Lung (tissue), 16 donors: ENCODE data around the gene CALHM6. TPM values are rescaled to one million over a fixed set of nuclear protein-coding genes. Genes with fewer than 3 reads are reported as not detected.

ENCODE experiments used
- ATAC-seq: fragments of 200-7000 bp; cut with Tn5 transposase; one replicate; pipeline ENCODE4 v1.9.1; 2020; ENCODE audit warnings: moderate number of reproducible peaks; ENCODE audit not compliant: insufficient read depth, low FRiP score
- DNase-seq, 3 donors: peaks; one replicate each; pipeline ENCODE4 v3.0.0-alpha.2; 2013 to 2017
- H3K27ac ChIP-seq, 2 donors: one replicate each; pipeline ENCODE4 v1.5.1; 2013; ENCODE audit warnings: mild to moderate bottlenecking in 2 of 2, moderate library complexity in 2 of 2, control low read depth in 1 of 2, inconsistent platforms in 1 of 2, low read depth in 1 of 2, low read length in 1 of 2
- H3K27me3 ChIP-seq, 3 donors: one replicate each; pipeline ENCODE4 v1.5.1; 2013; ENCODE audit warnings: low read length in 2 of 3; ENCODE audit not compliant: control insufficient read depth in 3 of 3, insufficient read depth in 3 of 3
- H3K36me3 ChIP-seq, 4 donors: one replicate each; pipeline ENCODE4 v1.5.1; 2013; ENCODE audit warnings: low read length in 4 of 4, mild to moderate bottlenecking in 1 of 4, moderate library complexity in 1 of 4; ENCODE audit not compliant: control insufficient read depth in 4 of 4, insufficient read depth in 4 of 4
- H3K4me1 ChIP-seq, 5 donors: one replicate each; pipeline ENCODE4 v1.5.1; 2013; ENCODE audit warnings: low read length in 5 of 5, mild to moderate bottlenecking in 2 of 5, moderate library complexity in 1 of 5; ENCODE audit not compliant: control insufficient read depth in 5 of 5, insufficient read depth in 5 of 5
- H3K4me3 ChIP-seq: one replicate; pipeline ENCODE4 v1.5.1; 2013; ENCODE audit warnings: mild to moderate bottlenecking, control low read depth, moderate library complexity
- H3K9ac ChIP-seq, 2 donors: one replicate each; pipeline ENCODE4 v1.5.1; 2013; ENCODE audit warnings: low read length in 2 of 2, control low read depth in 1 of 2; ENCODE audit not compliant: insufficient read depth in 1 of 2
- H3K9me3 ChIP-seq, 4 donors: one replicate each; pipeline ENCODE4 v1.5.1; 2013; ENCODE audit warnings: low read length in 3 of 4, mild to moderate bottlenecking in 1 of 4, moderate library complexity in 1 of 4; ENCODE audit not compliant: control insufficient read depth in 4 of 4, insufficient read depth in 3 of 4
- WGBS, 2 donors: extraction: QIAGEN DNeasy Blood & Tissue Kit; methylation state at CpG; one replicate each; pipeline ENCODE4 v1.1.7; 2013; 5-methylcytosine and 5-hydroxymethylcytosine counted together
- long read RNA-seq, 5 donors: transcript quantifications; one replicate each; lab custom pipeline, GENCODE V29; 2026
- polyA plus RNA-seq, 2 donors: library from polyadenylated mRNA; stranded (reverse); fragments of 200-250 nt; gene quantifications; one replicate each; pipeline ENCODE4 v1.2.1, GENCODE V29; 2013
- total RNA-seq, 2 donors: library from RNA; depleted of rRNA in 1 of 2; stranded (reverse); fragments of >200 nt in 1 of 2; gene quantifications; one replicate each; pipeline ENCODE4 v1.2.1, GENCODE V29; 2014 to 2021
- TF ChIP-seq, protein P1 (sequence below): IDR thresholded peaks from 2 replicates; pipeline ENCODE4 v1.5.1; 2012; ENCODE audit warnings: mild to moderate bottlenecking; ENCODE audit errors: control extremely low read depth, extremely low read depth
- donor health status: control.
- donor health status: control.
- donor health status: Bipolar disorder and iron deficiency.
- donor health status: healthy.
- donor health status: DM: yes; HTN: yes; CAD: no.

Gene CALHM6
- total RNA-seq (1 to 10 TPM; 2.1 to 6.0 TPM), polyA plus RNA-seq (10 to 100 TPM in 1 of 2 donors, 1 to 10 TPM in 1; 9.2 to 20.8 TPM)
- long read RNA-seq, donor 1 = 0 reads
- long read RNA-seq, donor 2 = 0 reads
- long read RNA-seq, donor 3 = 0 reads
- long read RNA-seq, donor 4 = 0 reads
- long read RNA-seq, donor 5, partial matches to known transcripts = 6 of 7 reads
- long read RNA-seq, donor 5, other reads (novel, unspliced or antisense) = 0 of 7 reads

DNA sequence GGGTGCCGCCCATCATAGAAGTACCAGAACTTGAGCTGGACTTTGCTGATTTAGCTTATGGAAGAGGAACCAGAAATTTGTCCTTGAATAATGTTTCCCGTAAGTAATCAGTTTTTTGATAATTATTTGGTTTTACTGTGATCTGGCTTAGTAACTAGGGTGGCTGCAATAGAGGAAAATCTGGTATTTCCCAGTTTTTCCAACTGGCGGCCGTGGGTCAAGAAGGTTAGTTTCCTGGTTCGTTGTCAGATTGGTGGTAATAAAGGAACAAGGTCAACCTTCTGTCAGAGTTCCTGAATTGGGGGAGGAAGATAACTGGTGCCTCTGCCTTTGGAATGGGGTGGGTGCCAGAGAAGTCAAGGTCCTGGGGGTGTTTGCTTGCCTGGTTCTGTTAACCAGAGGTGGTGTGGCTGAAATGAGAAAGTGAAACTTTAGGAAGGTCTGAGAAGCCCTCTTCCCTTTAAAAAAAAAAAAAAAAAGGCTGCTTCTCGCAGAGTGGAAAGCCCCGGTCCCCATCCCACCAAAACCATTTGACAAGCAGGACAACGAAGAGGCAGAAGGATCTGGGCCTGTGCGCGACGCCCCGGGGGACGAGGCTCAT is at the start of gene CALHM6:
Gene CALHM6, plus strand, starts transcription at position 45 of the 601 bp plus-strand sequence. Its CDS starts 555 bp downstream, at position 600.
- no peak within 1 kb of the TSS for H3K27ac ChIP-seq
- H3K4me3 ChIP-seq = peak within 1 kb of the TSS; percentile 41
- no peaks in the 10 kb centered on the region for H3K27me3 ChIP-seq
- TF ChIP-seq, protein P1, sequence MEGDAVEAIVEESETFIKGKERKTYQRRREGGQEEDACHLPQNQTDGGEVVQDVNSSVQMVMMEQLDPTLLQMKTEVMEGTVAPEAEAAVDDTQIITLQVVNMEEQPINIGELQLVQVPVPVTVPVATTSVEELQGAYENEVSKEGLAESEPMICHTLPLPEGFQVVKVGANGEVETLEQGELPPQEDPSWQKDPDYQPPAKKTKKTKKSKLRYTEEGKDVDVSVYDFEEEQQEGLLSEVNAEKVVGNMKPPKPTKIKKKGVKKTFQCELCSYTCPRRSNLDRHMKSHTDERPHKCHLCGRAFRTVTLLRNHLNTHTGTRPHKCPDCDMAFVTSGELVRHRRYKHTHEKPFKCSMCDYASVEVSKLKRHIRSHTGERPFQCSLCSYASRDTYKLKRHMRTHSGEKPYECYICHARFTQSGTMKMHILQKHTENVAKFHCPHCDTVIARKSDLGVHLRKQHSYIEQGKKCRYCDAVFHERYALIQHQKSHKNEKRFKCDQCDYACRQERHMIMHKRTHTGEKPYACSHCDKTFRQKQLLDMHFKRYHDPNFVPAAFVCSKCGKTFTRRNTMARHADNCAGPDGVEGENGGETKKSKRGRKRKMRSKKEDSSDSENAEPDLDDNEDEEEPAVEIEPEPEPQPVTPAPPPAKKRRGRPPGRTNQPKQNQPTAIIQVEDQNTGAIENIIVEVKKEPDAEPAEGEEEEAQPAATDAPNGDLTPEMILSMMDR = no peak
- no peak within 1 kb of the TSS for H3K9ac ChIP-seq
- 33 to 41% methylated on average over 13 of the region's 13 CpGs for WGBS, 2 donors
- H3K4me1 ChIP-seq = peaks cover 0 to 17% (median 7%) of the 10 kb centered on the region in 5 donors
- DNase-seq (no peak), ATAC-seq (no peak)
- peaks cover 0 to 1% (median 0%) of the 10 kb centered on the region in 4 donors for H3K9me3 ChIP-seq
- H3K36me3 ChIP-seq = no peaks in the 10 kb centered on the region

DNA sequence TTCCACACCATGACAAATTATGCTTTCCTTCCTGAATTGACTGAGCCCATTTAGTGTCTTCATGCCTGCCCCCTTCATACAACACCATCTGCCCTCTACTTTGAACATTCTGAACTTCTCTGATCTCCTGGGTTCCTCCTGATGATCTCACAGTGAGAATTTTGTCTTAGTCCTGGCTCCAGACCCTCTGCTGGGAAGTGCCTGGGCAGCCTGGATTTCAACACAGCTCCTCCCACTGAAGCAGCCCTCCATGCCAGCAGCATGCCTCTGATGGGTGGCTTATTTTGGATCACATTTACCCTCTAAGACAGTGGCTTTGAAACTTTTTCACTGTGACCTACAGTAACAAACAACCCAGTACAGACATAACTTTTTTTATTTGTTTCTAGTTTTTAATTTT is 48.9 kb upstream of the CALHM6 start:
- Histone ChIP-seq H3K36me3 (peaks cover 0 to 4% (median 1%) of the 10 kb centered on the region in 4 donors), H3K27ac (no peak overlapping the region), H3K27me3 (no peaks in the 10 kb centered on the region), H3K9me3 (no peaks in the 10 kb centered on the region), H3K4me1 (peaks cover 5 to 19% (median 13%) of the 10 kb centered on the region in 5 donors), H3K4me3 (no peak overlapping the region), H3K9ac (peak overlapping the region in 1 of 2 donors; percentile 16)
- TF ChIP-seq, protein P1 = no peak
- DNase-seq (no peak), ATAC-seq (no peak)

DNA sequence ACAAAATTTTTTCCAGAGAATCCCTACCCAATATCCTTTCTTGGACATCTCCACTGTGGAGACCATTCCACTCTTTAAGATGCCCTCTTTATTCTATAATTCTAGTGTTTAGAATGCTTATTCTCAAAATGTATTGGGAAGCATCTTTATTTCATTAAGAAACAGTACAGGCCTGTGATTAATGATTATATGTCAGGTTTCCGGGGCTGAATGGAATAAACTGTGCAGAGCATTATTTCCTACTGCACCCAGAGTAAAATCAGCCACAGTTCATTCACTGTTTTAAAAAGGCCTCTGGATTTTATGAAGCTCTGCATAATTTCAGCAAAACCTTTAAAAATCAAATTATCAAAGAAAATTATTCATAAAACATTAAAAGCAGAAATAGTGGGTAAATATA is 47.8 kb upstream of the CALHM6 start:
- Histone ChIP-seq H3K36me3 (peaks cover 0 to 4% (median 0%) of the 10 kb centered on the region in 4 donors), H3K27me3 (no peaks in the 10 kb centered on the region), H3K27ac (no peak overlapping the region), H3K9ac (no peak overlapping the region), H3K4me1 (peaks cover 5 to 19% (median 13%) of the 10 kb centered on the region in 5 donors), H3K9me3 (no peaks in the 10 kb centered on the region), H3K4me3 (no peak overlapping the region)
- ATAC-seq (no peak), DNase-seq (no peak)
- 70 to 77% methylated on average over 1 of the region's 1 CpG for WGBS, 2 donors
- TF ChIP-seq, protein P1 = no peak
